DMS114 treated with DMSO at 0.1 percent for 48 hours (cell line): ENCODE data around the gene TEX50.
"Not testable (repeated sequence)": the region's sequence is repeated elsewhere in the genome, so short reads cannot be mapped to it uniquely, and the experiment has no call there.

Experiments used
- DNase-seq: peaks from one replicate; lab custom pipeline; 2025; ENCODE audit not compliant: unreplicated experiment; lab: John Stamatoyannopoulos, UW

TEX50 gene, protein sequence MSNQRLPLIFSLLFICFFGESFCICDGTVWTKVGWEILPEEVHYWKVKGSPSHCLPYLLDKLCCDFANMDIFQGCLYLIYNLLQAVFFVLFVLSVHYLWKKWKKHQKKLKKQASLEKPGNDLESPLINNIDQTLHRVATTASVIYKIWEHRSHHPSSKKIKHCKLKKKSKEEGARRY

DNA sequence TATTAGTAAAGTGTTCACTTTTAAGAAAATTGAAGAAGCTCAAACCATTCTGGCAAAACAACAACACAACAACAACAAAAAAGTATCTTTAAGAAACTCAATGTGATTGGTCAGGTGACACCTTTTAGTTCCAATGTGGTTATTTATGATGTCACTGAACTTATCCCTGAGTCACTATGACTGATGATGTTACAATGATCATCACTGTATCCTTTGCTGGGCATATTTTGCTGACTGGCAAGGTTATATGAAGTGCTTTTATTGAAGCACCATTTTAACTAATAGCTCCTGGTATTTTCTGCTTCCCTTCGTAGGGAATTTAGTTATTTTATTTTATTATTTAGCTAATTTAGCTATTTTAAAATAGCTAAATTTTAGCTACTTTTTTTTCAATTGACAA, at the start of gene TEX50:
Gene TEX50, plus strand, starts transcription at position 223 of the 400 bp plus-strand sequence. CDS start 184 bp downstream, outside the sequence.
- no peak for DNase-seq

DNA sequence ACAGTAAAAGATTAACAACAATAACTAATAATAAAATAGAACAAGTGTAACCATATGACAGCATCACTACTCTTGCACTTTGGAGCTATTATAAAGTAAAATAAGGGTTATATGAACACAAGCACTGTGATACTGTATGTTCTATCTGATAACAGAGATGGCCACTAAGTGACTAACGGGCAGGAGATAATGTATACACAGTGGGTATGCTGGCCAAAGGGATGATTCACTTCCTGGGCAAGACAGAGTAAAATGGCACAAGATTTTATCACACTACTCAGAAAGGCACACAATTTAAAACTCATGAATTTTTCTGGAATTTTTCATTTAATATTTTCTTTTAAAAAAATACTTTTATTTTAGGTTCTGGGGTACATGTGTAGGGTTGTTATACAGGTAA, 44.6 kb upstream of the TEX50 start:
- DNase-seq = no peak

DNA sequence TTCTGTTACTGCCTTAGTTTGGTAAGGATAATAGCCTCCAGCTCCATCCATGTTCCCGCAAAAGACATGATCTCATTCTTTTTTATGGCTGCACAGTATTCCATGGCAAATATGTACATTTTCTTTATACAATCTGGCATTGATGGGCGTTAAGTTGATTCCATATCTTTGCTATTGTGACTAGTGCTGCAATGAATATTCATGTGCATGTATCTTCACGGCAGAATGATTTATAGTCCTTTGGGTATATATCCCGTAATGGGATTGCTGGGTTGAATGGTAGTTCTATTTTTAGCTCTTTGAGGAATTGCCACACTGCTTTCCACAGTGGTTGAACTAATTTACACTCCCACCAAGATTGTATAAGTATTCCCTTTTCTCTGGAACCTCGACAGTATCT, 44.0 kb upstream of the TEX50 start:
- not testable (repeated sequence) for DNase-seq

DNA sequence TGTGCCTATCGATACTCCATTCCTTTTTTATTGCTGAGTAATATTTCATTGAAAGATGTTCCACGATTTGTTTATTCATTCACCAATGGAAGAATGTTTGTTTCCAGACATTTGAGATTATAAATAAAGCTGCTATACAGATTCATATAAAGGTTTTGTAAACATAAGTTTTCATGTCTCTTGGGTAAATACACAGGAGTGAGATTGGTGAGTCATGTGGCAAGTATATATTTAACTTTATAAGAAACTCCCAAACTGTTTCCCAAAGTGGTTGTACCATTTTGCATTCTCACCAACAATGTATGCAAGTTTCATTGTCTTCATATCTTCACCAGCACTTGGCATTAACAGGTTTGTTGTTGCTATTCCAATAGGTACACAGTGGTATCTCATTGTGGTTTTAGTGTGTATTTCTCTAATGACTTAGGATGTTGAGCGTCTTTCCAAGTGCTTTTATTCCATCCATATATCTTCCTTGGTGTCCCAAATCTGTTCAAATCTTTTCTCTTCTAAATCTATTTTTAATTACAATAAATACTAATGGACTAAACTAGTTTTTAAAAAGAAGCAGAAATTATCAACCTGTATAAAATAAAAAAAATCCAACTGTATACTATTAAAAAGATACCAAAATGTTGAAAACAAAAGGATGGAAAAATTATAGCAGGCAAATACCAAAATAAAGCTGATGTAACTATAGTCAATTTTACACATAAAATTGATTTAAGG, 38.9 kb upstream of the TEX50 start:
- no peak for DNase-seq

DNA sequence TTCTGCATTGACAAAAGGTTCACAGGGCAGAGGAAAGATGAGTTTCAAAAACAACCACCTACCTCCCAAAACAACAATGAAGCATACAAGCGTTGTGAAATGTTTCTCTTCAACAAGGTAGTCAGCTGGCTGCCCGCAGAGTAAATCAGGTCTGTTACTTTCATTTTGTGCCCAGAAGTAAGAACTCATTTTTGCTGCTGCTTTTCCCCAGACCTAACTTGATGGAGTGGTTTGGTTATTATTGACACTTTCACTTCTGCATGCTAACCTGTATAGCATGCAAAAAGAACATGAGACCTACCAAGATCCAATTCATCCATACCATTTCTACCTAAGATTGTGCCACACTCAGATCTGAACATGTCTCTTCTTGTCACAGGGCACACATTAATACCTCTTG, 33.5 kb upstream of the TEX50 start:
- DNase-seq = no peak

DNA sequence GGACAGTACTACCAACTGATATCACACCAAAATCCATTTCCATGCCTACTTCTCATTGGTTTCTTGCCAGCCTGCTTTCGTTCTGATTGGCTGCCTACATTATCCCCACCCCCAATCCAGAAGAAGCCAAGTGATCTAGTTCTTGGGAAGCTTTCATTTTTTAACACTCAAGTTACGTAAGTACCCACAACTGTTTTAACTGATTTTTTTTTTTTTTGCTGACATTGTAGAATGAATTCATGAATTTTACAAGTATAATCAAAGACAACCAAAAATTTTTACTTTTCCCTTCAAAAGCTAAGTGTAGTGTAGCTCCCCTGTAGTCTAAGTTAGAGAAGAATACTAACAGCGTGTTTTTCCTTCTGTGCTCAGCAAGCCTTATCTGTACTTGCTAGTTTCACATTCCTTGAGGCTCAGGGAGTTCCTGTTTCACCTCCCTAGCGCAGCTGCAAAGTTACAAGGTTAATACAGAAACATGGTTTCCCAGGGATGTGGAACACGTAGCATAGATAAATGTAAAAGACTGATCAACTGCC, 32.0 kb upstream of the TEX50 start, which contains the start of gene SLC9C2:
Gene SLC9C2, minus strand, starts transcription at position 17 of the 536 bp plus-strand sequence. CDS start 1,296 bp downstream, outside the sequence.
- DNase-seq = no peak

DNA sequence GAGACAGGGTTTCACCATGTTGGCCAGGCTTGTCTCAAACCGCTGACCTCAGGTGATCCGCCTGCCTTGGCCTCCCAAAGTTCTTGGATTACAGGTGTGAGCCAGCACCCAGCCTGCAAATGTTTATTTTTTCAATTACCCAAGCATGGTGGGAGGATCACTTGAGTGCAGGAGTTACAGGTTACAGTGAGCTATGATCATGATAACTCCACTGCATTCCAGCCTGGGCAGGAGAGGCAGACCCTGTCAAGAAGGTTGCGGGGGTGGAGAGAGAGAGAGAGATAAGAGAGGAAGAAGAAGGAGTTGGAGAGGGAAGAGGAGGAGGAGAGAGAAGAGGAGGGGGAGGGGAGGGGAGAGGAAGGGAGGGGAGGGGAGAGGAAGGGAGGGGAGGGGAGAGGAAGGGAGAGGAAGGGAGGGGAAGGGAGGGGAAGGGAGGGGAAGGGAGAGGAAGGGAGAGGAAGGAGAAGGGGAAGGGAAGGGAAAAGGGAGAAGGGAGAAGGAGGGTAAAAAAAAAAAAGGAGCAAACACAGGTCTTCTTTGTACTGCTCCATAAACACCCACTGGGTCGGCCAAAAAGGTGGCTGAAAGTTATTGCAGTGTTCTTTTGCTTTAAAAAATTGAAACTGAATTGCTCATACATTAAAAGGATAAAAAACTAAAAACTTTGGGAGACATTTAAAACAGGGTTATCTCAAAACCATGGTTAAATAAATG, 26.5 kb upstream of the TEX50 start:
- no peak for DNase-seq

DNA sequence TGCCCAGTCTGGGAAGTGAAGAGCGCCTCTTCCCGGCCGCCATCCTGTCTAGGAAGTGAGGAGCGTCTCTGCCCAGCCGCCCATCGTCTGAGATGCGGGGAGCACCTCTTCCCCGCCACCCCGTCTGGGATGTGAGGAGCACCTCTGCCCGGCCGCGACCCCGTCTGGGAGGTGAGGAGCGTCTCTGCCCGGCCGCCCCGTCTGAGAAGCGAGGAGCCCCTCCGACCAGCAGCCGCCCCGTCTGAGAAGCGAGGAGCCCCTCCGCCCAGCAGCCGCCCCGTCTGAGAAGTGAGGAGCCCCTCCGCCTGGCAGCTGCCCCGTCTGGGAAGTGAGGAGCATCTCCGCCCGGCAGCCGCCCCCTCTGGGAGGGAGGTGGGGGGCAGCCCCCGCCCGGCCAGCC, 22.1 kb upstream of the TEX50 start:
- not testable (repeated sequence) for DNase-seq

DNA sequence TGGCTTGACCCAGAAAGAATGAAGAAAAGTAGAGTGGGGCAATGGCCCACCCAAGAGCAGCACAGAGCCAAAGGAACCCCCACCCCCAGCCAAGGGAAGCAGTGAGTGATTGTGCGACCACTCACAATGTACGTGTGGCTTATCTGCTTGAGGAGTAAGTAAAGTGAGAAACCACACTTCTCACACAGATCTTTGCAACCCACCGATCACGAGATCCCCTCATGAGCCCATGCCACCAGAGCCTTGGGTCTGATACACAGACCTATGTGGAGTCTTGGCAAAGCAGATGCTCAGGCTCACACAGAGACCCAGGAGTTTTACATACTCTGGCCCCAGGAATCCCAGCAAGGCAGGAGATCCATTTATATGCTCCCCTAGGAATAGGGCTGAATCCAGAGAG, 18.3 kb upstream of the TEX50 start:
- DNase-seq = no peak

DNA sequence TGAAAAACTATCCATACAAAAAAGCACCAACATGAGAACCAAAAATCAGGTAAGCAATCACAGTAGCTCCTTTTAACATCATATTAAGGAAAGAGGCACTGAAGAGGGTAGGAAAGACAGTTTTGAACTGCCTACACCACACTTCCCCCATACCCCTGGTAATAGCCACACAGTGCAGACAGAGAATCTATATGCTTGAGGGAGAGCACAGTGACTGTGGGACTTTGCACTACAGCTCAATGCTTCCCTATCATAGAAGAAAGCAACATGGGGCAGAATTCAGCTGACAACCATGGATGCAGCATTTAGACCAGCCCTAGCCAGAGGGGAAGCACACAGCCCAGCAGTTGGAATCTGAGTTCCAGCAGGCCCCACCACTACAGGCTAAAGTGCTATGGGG, 7.9 kb upstream of the TEX50 start:
- DNase-seq = no peak

DNA sequence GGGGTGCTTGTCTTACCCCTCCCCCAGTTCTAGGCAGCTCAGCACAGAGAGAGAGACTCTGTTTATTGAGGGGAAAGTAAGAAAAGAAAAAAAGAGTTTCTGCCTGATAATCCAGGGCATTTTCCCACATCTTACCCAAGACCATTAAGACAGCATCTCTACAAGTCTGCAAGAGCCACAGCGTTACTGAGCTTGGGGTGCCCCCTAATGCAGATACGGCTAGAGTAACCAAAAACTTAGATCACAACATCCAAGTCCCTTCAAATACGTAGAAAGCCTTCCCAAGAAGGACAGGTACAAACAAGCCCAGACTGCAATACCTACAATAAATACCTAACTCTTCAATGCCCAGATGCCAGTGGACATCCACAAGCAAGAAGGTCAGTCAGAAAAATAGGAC, 6.2 kb upstream of the TEX50 start:
- DNase-seq = no peak

DNA sequence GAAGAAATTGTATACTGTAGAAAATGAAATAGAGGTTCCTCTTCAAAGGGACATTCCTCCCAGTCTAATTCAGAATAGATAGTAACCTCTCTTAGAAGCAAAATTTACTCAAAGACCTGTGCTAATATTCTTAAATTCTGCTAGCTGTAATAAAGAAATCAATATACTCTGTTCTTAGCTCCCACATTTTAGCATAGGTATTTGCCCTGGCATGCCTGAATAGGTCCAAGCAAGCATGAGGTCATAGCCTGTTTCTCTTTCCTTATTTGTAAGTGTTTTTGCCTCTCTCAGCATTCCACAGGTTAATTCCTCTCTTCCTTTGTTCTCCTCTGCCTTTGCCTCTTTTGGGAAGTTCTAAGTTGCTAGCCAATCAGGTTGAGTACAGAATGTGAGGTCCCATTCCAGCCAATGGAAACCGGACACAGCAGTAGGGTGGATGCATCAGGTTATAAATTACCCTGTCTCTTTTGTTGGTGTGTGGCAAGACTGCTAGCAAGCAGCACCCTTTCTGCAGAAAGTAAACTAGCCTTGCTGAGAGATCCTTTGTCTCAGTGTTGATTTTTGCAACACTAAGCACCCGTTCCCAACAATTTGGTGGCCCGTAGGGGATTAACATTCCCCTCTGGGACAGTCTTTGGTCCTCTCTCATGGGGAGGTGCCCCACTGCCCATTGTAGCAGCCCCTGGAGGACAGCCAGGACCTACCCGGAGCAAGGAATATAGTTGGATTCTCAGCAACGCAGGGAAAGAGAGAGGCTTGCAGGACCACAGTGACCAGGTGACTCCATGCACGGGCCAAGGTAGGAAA, 2.3 kb downstream of the TEX50 start:
- not testable (repeated sequence) for DNase-seq

DNA sequence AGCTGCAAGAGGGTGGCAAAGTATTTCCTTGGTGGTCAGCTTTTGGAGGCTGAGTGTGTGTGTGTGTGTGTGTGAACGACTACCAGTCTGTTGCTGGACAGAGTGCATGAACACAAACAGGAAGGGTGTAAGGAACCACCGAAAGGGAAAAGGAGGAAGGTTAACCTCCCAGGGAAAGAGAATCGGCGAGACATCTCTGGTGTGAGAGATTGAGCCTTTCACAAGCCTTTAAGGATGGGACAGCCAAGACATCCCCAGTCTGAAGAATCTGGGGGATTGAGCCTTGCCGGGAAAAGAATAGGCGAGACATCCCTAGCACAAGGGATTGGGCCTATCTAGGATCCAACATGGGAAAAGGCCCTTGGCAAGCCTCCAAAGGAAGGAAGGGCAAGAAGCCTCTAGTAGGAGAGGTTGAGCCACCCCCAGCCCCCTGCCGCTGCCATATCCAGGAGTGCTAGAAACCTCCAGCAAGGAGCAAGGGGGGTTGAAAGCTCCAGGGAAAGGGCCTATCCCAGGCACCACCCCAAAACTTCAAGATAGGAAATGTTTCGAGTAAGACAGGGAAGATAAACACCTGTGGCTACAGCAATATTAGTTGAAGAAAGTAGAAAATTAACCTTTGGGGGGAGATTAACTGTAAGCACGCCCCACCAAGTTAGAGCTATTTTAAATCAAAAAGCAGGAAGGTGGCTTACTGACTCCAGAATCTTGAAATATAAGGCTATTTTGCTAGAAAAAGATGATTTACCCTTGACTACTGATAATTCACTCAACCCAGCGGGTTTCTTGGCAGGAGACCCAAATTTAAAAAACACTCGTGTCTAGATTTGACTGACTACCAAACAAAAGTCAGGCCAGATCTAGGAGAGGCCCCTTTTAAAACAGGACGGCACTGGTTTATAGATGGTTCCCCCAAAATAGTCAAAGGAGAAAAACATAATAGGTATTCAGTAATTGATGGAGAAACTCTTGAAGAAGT, 3.2 kb downstream of the TEX50 start:
- no peak for DNase-seq

DNA sequence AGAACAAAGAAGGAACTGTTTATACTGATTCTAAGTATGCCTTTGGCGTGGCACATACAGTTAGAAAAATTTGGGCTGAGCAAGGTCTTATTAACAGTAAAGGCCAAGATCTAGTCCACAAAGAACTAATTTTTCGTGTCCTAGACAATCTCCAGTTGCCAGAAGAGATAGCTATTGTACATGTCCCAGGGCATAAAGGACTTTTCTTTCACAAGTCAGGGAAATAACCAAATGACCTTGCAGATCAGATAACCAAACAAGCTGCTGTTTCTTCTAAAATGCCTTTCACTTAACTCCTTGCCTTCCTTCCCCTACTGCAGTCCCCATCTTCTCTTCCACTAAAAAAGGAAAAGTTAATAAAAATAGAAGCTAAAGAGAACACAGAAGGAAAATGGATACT, 4.0 kb downstream of the TEX50 start:
- no peak for DNase-seq

DNA sequence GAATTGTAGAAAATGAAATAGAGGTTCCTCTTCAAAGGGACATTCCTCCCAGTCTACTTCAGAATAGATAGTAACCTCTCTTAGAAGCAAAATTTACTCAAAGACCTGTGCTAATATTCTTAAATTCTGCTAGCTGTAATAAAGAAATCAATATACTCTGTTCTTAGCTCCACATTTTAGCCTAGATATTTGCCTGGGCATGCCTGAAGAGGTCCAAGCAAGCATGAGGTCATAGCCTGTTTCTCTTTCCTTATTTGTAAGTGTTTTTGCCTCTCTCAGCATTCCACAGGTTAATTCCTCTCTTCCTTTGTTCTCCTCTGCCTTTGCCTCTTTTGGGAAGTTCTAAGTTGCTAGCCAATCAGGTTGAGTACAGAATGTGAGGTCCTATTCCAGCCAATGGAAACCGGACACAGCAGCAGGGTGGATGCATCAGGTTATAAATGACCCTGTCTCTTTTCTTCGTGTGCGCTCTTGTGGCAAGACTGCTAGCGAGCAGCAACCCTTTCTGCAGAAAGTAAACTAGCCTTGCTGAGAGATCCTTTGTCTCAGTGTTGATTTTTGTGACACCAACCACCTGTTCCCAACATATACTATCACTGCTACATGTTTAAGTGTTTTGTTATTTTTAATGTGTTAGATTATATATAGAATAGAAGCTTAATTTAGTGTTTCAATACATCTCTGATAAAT, 7.5 kb downstream of the TEX50 start:
- DNase-seq = not testable (repeated sequence)

DNA sequence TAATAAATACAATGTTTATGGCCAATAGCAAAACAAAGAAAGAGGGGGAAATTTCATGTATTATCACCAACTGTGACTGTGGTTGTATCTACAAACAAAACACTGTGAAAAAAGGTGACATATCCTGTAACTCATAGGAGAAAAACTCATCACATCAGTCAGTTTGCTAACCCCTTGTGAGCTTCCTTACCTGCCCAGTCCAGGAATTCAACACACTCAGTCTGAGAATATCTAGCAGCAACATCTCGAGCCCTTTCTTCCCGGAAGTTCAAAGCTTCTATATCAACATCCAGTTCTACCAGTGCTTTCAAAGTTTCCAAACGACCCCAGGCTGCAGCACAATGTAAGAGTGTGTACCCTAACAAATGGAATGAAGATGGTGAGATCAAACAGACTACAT, 11.5 kb downstream of the TEX50 start:
- DNase-seq = no peak

DNA sequence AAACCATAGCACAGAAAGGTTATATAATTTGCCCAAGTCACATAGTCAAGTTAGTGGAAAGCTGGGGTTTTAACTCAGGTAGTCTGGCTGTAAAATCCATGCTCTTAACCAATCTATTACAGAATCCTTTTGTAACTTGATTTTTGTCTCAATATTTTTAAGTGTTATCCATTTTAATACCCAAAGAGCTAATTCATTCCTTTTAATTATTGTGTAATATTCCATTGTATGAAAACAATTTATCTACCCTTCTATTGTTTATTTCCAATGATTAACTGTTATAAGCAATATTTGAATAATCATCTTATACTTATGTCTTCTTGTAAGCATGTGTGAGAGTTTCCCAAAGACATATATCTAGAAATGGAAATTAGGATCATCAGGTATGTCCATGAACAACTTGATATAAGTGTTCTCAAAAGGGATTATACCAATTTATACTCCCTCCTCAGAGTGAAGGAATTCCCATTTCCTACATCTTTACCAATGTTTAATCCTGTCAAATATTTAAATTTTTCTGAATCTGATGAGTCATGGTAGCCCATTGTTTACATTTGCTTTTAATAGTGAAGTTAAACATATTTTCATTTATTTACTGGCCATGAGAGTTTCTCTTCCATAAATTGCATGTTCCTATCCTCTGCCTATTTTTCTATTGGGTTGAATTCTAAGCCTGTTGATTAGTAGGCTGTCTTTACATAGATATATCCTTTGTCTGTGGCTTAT, 13.9 kb downstream of the TEX50 start:
- no peak for DNase-seq

DNA sequence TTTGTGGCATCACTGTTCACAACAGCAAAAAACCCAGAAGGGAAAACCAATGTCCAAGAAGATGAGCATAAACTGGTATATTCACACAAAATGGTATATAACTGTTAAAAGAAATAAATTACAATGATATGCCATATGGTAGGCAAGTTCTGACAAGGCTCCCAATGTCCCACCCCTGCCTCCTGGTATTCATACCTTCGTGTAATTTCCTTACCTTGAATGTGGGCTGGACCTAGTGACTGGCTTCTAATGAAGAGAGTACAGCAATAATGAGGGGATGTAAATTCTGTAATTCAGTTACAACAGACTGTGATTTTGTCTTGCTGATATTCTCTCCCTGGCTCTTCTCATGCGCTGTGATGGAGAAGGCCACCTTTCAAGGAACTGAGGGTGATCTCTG, 25.2 kb downstream of the TEX50 start:
- DNase-seq = no peak

DNA sequence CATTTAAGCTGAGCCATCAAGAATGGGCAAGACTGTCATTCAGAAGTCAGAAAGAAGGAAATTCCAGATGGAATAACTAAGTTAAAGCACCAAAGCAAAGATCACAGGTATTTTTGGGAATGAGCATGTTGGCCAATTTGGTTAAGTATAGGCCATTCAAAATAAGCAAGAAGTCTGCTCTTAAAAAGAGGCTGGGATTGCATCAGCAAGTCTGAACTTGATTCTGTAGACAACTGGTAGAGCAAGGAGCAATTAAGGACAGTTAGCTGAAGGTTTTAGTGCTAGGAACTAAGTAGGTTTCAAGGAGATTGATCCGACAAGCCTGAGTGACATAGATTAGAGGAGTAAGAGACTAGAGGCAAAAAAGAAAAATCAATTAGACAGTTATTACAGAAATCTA, 26.1 kb downstream of the TEX50 start:
- DNase-seq = no peak
